Measurements from ENCODE around the gene IP6K1. TPM values are rescaled to one million over a fixed set of nuclear protein-coding genes. Genes with fewer than 3 reads are reported as not detected.

Gene IP6K1
- total RNA-seq, 3 donors from 2014 or later = 24.8 to 45.9 (median 45.8) TPM

GRCh38 chr3:49734752-49735151 is 51.6 kb downstream of the IP6K1 start:
- no peaks in the 10 kb centered on the region for H3K4me1 ChIP-seq
- TF ChIP-seq CTCF (IDR thresholded peaks at IDR 0.05) (no peak), POLR2AphosphoS5 (IDR thresholded peaks at IDR 0.05) (no peak), POLR2A (IDR thresholded peaks at IDR 0.05) (no peak)
- DNase-seq (ENCODE audit: low spot score in 2 of 2) = no peak
- H3K4me3 ChIP-seq = no peak overlapping the region
- intact Hi-C loops (cut with DNase I; ENCODE audit: low total_unique reads) = loop anchor here (1.0 to 5.0 kb wide), 2 partner anchors 20 to 362 kb away; no protein-coding TSS in a partner anchor
- H3K36me3 ChIP-seq = no peaks in the 10 kb centered on the region
- no peaks in the 10 kb centered on the region for H3K27me3 ChIP-seq
- no peak overlapping the region for H3K27ac ChIP-seq
- no peaks in the 10 kb centered on the region for H3K9me3 ChIP-seq

- Histone ChIP-seq H3K27ac (no peak overlapping the region), H3K27me3 (no peaks in the 10 kb centered on the region), H3K4me3 (no peak overlapping the region), H3K36me3 (no peaks in the 10 kb centered on the region), H3K4me1 (no peaks in the 10 kb centered on the region), H3K9me3 (no peaks in the 10 kb centered on the region)
- TF ChIP-seq CTCF (IDR thresholded peaks at IDR 0.05) = no peak
- DNase-seq (ENCODE audit: low spot score in 2 of 2) = no peak
- intact Hi-C loops (cut with DNase I; ENCODE audit: low total_unique reads) = no loop called here
Observed at GRCh38 chr3:49733551-49733950, 52.8 kb downstream of the IP6K1 start.

GRCh38 chr3:49732597-49732996 is 53.7 kb downstream of the IP6K1 start:
- no peak for TF ChIP-seq CTCF (IDR thresholded peaks at IDR 0.05)
- no peak for TF ChIP-seq POLR2A (IDR thresholded peaks at IDR 0.05)
- no peak for TF ChIP-seq POLR2AphosphoS5 (IDR thresholded peaks at IDR 0.05)
- Histone ChIP-seq H3K4me3 (no peak overlapping the region), H3K27me3 (no peaks in the 10 kb centered on the region), H3K36me3 (no peaks in the 10 kb centered on the region), H3K27ac (no peak overlapping the region), H3K9me3 (no peaks in the 10 kb centered on the region), H3K4me1 (no peaks in the 10 kb centered on the region)
- intact Hi-C loops (cut with DNase I; ENCODE audit: low total_unique reads) = no loop called here
- DNase-seq (ENCODE audit: low spot score in 2 of 2) = no peak

GRCh38 chr3:49729966-49730609 is 56.3 kb downstream of the IP6K1 start:
- no peak for DNase-seq (ENCODE audit: low spot score in 2 of 2)
- H3K27ac ChIP-seq = no peak overlapping the region
- no peaks in the 10 kb centered on the region for H3K27me3 ChIP-seq
- no peaks in the 10 kb centered on the region for H3K9me3 ChIP-seq
- no peaks in the 10 kb centered on the region for H3K4me1 ChIP-seq
- TF ChIP-seq POLR2A (IDR thresholded peaks at IDR 0.05) (no peak), POLR2AphosphoS5 (IDR thresholded peaks at IDR 0.05) (no peak), CTCF (IDR thresholded peaks at IDR 0.05) (no peak)
- H3K4me3 ChIP-seq = no peak overlapping the region
- intact Hi-C loops (cut with DNase I; ENCODE audit: low total_unique reads) = loop anchor here (5.0 kb wide), 1 partner anchor 1113 kb away; no protein-coding TSS in a partner anchor
- no peaks in the 10 kb centered on the region for H3K36me3 ChIP-seq

- intact Hi-C loops (cut with DNase I; ENCODE audit: low total_unique reads) = loop anchor here (5.0 kb wide), 1 partner anchor 1111 kb away; no protein-coding TSS in a partner anchor
- no peaks in the 10 kb centered on the region for H3K27me3 ChIP-seq
- H3K9me3 ChIP-seq = no peaks in the 10 kb centered on the region
- H3K27ac ChIP-seq = no peak overlapping the region
- H3K36me3 ChIP-seq = no peaks in the 10 kb centered on the region
- peaks cover 3 to 4% of the 10 kb centered on the region in 2 donors for H3K4me1 ChIP-seq
- TF ChIP-seq CTCF (IDR thresholded peaks at IDR 0.05) = no peak
- no peak for TF ChIP-seq POLR2AphosphoS5 (IDR thresholded peaks at IDR 0.05)
- no peak for TF ChIP-seq POLR2A (IDR thresholded peaks at IDR 0.05)
- DNase-seq (ENCODE audit: low spot score in 2 of 2) = no peak
- no peak overlapping the region for H3K4me3 ChIP-seq
Observed at GRCh38 chr3:49727924-49728361, 58.4 kb downstream of the IP6K1 start.

All from breast epithelium (tissue), 4 donors.